ENCODE results near the gene KCNK15.

Gene KCNK15

DNA sequence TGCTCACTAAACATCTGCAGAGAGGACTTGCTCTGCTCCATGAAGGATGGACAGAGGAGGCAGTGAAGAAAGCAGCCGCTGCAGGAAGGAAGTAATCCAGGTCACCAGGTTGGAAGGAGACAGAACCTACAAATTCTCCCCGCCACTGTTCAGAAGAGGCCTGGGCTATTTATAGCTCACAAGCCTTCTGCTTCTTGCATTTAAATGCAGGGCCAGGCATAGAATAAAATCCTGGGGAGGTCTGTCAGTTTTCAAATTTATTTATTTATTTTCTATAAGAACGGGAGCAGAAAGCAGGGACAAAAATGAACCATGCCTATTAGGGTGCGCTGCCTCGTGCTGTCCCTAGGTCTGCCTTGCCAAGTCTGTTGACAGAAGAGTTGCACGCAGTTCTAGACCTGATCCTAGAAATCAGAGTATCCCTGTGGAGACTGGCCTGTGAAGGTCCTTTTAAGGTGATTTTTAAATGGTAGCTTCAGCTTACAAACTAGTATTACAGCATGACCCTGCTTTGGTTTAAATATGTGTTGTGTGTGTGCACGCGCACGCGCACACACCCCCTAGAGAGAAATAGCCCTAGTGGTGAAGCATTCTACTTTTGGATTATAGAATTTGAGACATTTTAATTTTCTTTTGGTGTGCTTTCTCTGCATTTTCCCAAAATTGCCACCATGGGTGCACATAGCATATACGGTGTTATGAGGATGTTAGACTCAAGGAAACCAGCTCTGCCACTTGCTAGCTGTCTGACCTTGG lies 45.2 kb downstream of the KCNK15 start:
- TF ChIP-seq, protein P1, sequence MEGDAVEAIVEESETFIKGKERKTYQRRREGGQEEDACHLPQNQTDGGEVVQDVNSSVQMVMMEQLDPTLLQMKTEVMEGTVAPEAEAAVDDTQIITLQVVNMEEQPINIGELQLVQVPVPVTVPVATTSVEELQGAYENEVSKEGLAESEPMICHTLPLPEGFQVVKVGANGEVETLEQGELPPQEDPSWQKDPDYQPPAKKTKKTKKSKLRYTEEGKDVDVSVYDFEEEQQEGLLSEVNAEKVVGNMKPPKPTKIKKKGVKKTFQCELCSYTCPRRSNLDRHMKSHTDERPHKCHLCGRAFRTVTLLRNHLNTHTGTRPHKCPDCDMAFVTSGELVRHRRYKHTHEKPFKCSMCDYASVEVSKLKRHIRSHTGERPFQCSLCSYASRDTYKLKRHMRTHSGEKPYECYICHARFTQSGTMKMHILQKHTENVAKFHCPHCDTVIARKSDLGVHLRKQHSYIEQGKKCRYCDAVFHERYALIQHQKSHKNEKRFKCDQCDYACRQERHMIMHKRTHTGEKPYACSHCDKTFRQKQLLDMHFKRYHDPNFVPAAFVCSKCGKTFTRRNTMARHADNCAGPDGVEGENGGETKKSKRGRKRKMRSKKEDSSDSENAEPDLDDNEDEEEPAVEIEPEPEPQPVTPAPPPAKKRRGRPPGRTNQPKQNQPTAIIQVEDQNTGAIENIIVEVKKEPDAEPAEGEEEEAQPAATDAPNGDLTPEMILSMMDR (IDR thresholded peaks at IDR 0.05): no peak

DNA sequence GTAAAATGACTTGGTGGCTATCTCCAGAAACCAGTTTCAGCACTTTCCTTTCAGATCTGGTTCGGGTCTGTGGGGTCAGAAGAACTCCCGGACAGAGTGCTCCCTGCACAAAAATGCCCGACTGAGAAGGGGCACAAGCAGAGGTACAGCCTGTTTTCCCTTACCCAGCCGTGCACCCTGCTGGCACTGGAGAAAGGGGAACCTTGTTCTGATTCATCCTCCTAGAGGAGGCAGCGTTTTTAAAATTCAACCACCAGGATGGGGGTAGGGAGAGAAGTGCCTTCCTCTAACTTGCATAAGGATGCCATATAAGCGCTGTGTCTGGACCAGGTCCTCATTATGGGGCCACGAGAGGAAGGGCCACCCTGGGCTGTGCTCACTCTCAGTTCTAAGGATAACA lies 47.1 kb downstream of the KCNK15 start:
- TF ChIP-seq, protein P1 (IDR thresholded peaks at IDR 0.05): no peak

DNA sequence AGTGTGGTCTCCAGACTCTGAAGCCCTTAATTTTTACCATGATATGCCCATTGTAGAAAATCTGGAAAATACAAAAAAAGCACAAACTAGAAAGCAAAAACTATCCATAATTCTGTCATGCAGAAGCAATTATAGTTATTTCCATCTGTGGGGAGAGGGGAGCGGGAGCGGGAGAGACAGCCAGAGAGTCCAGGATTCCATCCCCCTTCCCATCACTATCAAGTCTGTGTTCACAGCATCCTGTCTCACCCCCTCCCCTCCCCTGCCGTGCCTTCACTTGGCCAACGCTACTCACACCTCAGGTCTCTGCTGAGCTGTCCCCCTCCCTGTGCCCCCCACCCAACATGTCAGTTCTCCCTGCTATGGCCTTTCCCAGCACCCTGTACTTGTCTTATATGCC lies 50.2 kb downstream of the KCNK15 start:
- TF ChIP-seq, protein P1 (IDR thresholded peaks at IDR 0.05): no peak

DNA sequence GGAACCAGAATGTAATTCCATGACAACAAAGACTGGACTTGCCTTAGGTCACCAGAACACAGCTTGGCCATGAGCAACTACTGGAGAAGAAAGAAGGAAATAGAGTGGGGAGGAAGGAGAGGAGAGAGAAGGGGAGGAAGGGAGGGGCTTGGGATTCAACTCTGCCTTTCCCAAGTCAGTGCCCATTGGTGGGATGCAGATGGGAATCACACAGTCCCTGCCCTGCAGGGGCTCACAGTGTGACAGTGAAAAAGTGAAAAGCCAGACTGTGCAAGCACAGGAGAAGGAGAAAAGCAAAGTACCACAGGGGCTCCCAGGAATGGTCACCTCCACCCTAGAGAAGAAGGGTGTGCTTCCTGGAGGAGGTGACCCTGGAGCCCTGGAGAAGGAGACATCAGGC lies 50.6 kb downstream of the KCNK15 start:
- TF ChIP-seq, protein P1 (IDR thresholded peaks at IDR 0.05): no peak

DNA sequence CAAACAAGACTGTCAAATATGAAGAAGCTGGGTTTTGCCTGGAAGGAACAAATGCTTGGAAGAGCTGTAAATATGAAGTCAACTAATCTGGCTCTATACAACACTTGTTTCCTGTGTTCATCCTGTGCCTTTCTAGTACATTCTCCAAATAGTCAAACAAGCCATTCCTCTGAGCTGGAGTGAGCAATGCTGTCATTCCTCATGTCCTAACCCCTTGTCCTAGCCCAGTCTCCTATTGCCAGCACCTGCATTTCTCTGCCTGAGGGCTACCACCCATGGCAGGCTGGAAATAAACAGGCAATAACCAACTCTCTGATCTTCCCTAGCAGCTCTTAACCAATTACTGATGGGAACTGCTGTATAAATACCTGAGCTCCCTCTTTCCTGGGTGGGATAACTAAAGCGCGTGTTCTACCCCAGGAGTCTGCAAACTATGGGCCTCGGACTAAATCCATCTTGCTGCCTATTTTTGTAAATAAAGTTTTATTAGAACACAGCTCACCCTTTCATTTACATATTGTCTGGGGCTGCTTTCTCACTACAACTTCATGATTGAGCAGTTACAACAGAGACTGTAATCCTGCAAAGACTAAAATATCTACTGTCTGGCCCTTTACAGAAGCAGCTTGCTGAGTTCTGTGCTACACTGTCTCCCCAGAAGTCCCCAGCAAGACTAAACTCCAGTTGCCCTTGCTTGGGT lies 51.2 kb downstream of the KCNK15 start:
- TF ChIP-seq, protein P1 (IDR thresholded peaks at IDR 0.05): no peak

DNA sequence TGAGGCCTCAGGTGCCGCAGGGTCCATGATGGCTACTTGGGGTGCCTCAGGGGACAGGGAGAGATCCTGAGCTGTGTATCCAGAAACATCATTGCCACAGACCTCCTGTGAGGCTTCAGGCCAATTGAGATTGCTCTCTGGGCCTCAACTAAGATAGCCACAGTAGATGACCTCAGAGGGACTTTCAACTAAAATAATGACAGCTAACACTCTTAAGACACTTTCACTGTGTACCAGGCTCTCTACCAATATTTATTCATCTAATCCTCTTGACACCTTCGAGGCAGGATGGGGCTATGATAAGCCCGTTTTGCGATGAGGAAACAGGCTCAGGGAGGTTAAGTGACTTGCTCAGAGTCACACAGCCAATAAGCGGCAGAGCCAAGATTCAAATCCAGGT lies 54.0 kb downstream of the KCNK15 start:
- TF ChIP-seq, protein P1 (IDR thresholded peaks at IDR 0.05): no peak

DNA sequence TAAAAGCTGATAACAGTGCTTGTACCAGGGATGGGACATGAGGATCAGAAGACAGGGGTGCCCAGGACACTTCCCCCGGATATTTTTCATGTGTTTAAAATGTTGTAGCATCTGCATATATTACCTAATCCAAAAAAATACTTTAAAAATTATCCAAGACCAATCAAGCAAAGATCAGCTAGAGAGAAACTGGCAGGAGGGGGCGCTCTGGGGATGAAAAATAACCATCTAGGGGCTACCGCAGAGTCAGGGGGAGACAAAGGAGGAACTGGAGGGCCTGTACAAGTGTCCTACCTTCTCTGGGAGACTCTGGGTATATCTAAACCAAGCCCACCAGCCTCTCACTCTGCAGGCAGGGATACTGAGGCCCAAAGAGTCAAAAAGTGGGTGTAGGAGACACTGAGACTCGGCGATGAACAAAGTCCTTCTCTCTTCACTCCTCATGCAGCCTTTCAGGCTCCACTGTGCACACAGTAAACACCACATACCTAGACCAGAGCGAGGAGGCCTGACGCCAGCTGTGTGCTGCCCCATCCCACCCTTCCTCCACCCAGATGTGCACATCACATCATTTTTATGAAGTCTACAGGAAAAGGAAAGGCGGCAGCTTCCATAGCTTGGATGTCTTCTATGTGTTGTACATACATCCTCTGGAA lies 54.9 kb downstream of the KCNK15 start:
- TF ChIP-seq, protein P1 (IDR thresholded peaks at IDR 0.05): peak; percentile 21; the same call in 1 of the 2 replicates

Measured in LNCAP (cell line).